BJ (cell line): ENCODE measurements around the gene SNAP23. TPM values are rescaled to one million over a fixed set of nuclear protein-coding genes. Genes with fewer than 3 reads are reported as not detected.

Experiments used
- CTCF ChIA-PET: fragments of 350-600 bp; formaldehyde crosslinking; extraction: SDS; loops from one replicate; lab custom pipeline; 2021; ENCODE audit warnings: antibody characterized with exemption, inconsistent platforms; lab: Yijun Ruan, JAX
- POLR2A ChIA-PET: fragments of 300-600 bp; sonication (Branson Sonifier 250); formaldehyde crosslinking; extraction: SDS; loops from one replicate; lab custom pipeline; 2021; ENCODE audit warnings: antibody characterized with exemption; lab: Charles Lee
- DNase-seq: peaks from one replicate; pipeline ENCODE4 v3.0.0-alpha.2; 2011; ENCODE audit warnings: low read depth
- H3K27me3 ChIP-seq: 2 replicates; pipeline ENCODE4 v1.6.0; 2011; ENCODE audit warnings: low read length; ENCODE audit not compliant: control insufficient read depth, insufficient read depth
- H3K36me3 ChIP-seq: 2 replicates; pipeline ENCODE4 v1.5.1; 2011; ENCODE audit warnings: low read length; ENCODE audit not compliant: control insufficient read depth, insufficient read depth
- H3K4me3 ChIP-seq: 2 replicates; pipeline ENCODE4 v1.5.1; 2011; ENCODE audit warnings: low read depth, mild to moderate bottlenecking, control low read depth, low read length
- CTCF ChIP-seq: IDR thresholded peaks from 2 replicates; pipeline ENCODE4 v1.5.1; 2011; ENCODE audit warnings: low read depth, mild to moderate bottlenecking, control low read depth, inconsistent platforms, low read length, moderate library complexity; ENCODE audit not compliant: insufficient read depth
- polyA plus RNA-seq: library from polyadenylated mRNA; depleted of rRNA; stranded (reverse); fragments of >200 nt; gene quantifications from 2 replicates; pipeline ENCODE4 v1.2.3, GENCODE V29; 2011

The SNAP23 gene
- polyA plus RNA-seq, 1 experiment = 28.5 TPM

- Histone ChIP-seq H3K4me3 (no peak overlapping the region), H3K36me3 (peaks cover 1% of the 10 kb centered on the region; the same call in 1 of the 2 replicates), H3K27me3 (no peaks in the 10 kb centered on the region)
- no peak for DNase-seq
- no peak for TF ChIP-seq CTCF
- ChIA-PET POLR2A (no interaction called here), CTCF (no interaction called here)
These were observed 29.7 kb upstream of the SNAP23 start for GRCh38 chr15:42465520-42466259.

- Histone ChIP-seq H3K4me3 (no peak overlapping the region), H3K27me3 (no peaks in the 10 kb centered on the region), H3K36me3 (no peaks in the 10 kb centered on the region; the same call in 1 of the 2 replicates)
- CTCF ChIA-PET = interaction anchor here (0.6 to 2.2 kb wide), 14 partner anchors 9 to 387 kb away, joined by 3 to 11 read pairs (median 3); partner anchors contain the start of genes VPS39 and ZNF106
- POLR2A ChIA-PET = no interaction called here
- TF ChIP-seq CTCF = no peak
- no peak for DNase-seq
These were observed 24.4 kb upstream of the SNAP23 start for GRCh38 chr15:42471002-42471401.

GRCh38 chr15:42474827-42475226 is 20.6 kb upstream of the SNAP23 start:
- Histone ChIP-seq H3K36me3 (no peaks in the 10 kb centered on the region; the same call in 1 of the 2 replicates), H3K4me3 (no peak overlapping the region), H3K27me3 (no peaks in the 10 kb centered on the region)
- TF ChIP-seq CTCF = no peak
- DNase-seq = no peak
- POLR2A ChIA-PET = interaction anchor here (0.6 kb wide), 1 partner anchor 199 kb away, joined by 3 read pairs; no protein-coding TSS in a partner anchor
- CTCF ChIA-PET = interaction anchor here (0.6 to 0.7 kb wide), 2 partner anchors 485 to 770 kb away, joined by 3 read pairs; no protein-coding TSS in a partner anchor

- ChIA-PET POLR2A (no interaction called here), CTCF (no interaction called here)
- Histone ChIP-seq H3K27me3 (no peaks in the 10 kb centered on the region), H3K36me3 (peaks cover 1% of the 10 kb centered on the region; the same call in 1 of the 2 replicates), H3K4me3 (no peak overlapping the region)
- DNase-seq = no peak
- TF ChIP-seq CTCF = no peak
These were observed 12.7 kb upstream of the SNAP23 start for GRCh38 chr15:42482701-42483100.

- CTCF ChIA-PET = interaction anchor here (0.6 to 1.1 kb wide), 3 partner anchors 11 to 305 kb away, joined by 3 to 4 read pairs (median 3); no protein-coding TSS in a partner anchor
These were observed 11.8 kb upstream of the SNAP23 start for GRCh38 chr15:42483677-42484076.

More at GRCh38 chr15:42483677-42484076, 11.8 kb upstream of the SNAP23 start:
- peaks cover 1% of the 10 kb centered on the region; the same call in 1 of the 2 replicates for H3K36me3 ChIP-seq
- no peak for DNase-seq
- POLR2A ChIA-PET = no interaction called here
- TF ChIP-seq CTCF = no peak
- no peak overlapping the region for H3K4me3 ChIP-seq
- H3K27me3 ChIP-seq = no peaks in the 10 kb centered on the region
